ENCODE measurements around the gene KDM4C. TPM values are rescaled to one million over a fixed set of nuclear protein-coding genes. Genes with fewer than 3 reads are reported as not detected.
A peak's percentile ranks its signal among the peaks of the same experiment; 100 is the strongest.

Gene KDM4C
- total RNA-seq, 2 donors from 2014 or later, result 13.2 to 18.1 TPM

- DNase-seq, result no peak
- intact Hi-C loops (cut with DNase I), result no loop called here
- ATAC-seq, result no peak
Observed at GRCh38 chr9:7042124-7042523, 284.4 kb downstream of the KDM4C start.

- intact Hi-C loops (cut with DNase I), result no loop called here
- DNase-seq (no peak), ATAC-seq (no peak)
Observed at GRCh38 chr9:7045361-7045760, 287.6 kb downstream of the KDM4C start.

DNA sequence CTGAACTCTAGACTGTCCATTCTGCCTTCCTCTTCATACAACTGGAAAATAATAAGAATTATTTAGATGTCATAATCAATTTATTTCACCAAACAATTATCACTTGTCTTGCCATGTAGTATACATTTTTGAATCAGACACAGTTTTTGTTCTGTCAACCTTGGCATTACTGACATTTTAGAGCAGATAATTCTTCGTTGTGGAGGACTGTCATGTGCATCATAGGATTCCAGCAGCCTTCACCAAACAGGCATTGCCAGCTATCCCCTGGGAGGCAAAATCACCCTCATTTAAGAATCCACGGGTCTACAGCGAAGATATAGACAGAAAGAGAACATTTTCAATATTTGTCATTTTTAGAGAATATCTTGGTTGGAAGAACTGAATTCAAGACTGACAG, 293.9 kb downstream of the KDM4C start:
- intact Hi-C loops (cut with DNase I), result loop anchor here in 1 of 2 donors (5.0 kb wide), 1 partner anchor 486 kb away; no protein-coding TSS in a partner anchor
- no peak for DNase-seq
- no peak for ATAC-seq

DNA sequence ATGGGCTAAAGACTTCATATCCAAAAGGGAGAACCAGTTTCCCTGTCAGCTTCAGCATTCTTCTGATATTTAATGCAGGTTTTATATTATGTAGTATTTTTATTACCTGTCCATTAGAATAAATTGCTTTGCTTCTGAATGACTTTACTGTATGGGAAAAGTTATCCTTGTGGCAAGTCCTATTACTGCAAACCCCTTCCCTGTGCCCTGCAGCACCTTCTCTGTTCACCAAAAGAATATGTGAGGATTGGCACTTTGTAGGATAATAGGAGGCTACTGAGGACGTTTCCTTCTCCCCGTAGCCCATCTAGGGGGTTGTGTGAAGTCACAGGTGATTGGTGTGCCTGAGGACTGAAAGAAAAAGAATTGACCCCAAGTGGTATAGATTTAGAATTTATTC, 296.1 kb downstream of the KDM4C start:
- intact Hi-C loops (cut with DNase I), result loop anchor here in 1 of 2 donors (5.0 kb wide), 1 partner anchor 483 kb away; no protein-coding TSS in a partner anchor
- no peak for ATAC-seq
- no peak for DNase-seq

DNA sequence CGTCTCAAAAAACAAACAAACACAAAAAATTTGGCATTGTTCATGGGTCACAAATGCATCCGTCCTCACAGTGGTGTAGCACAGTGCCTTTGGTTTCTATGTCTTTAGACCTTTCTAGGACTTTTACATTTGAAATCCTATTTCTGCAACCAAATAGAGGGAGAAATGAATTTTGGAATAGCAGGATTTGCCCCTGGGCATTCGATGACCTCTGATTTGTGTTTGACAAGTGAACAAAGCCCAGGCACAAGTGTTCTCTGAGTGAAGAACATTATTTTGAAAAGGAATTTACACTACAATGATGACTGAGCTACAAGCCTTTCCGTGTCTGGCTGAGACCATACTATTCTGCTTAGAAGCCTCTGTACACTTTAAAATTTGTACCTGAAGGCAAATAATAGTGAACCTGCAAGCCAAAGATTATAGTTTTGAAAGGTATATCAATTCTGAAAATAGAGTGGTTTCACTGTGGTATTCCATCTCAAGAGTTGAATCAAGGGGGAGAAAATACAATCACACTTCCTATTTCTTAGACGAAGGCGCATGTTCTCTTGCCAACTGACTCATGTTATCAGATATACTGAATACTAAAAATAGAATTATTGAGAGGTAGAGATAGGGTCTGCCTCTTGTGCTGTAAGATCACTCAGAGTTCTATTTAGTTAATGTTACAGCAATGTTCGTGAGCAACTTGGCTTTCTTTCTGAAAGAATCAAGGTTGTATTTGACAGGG, 297.6 kb downstream of the KDM4C start:
- intact Hi-C loops (cut with DNase I), result no loop called here
- DNase-seq (no peak), ATAC-seq (no peak)

GRCh38 chr9:7056254-7056653, 298.5 kb downstream of the KDM4C start:
- DNase-seq, result no peak
- ATAC-seq, result no peak
- intact Hi-C loops (cut with DNase I), result no loop called here

DNA sequence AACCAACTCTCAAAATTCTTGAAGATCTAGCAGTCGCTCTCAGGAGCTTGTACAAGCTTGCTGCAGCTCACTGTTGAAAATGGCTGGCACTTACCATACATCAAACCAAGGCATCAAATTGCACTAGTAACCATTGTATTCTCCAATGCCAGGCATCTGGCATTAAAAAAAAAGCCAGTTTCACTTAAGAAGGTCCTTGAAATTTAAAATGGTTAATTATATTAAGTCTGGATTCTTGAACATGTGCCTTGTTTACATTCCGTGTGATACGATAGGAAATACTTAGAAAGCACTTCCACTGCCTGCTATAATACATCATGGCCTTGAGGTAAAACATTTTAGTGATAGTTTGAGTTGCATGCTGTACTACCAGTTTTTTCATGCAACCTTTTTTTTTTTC, 300.7 kb downstream of the KDM4C start:
- no peak for ATAC-seq
- intact Hi-C loops (cut with DNase I), result no loop called here
- DNase-seq, result no peak

- intact Hi-C loops (cut with DNase I), result no loop called here
- DNase-seq, result no peak
- no peak for ATAC-seq
Observed at GRCh38 chr9:7067169-7067568, 309.4 kb downstream of the KDM4C start.

DNA sequence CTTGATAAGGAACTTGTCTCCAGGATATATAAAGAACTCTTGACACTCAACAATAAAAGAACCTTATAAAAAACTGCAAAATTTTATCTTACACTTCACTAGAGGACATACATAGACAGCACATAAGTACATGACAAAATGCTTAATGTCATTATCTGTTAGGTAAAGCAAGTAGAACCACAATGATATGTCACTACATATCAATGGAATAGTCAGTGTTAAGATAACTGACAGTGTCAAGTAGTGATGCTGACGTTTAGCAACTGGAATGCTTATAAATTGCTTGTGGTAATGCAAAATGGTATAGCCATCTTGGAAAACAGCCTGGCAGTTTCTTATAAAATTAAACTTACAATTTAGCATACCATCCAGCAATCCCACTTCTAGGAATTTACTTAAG, 314.1 kb downstream of the KDM4C start:
- ATAC-seq (no peak), DNase-seq (no peak)
- intact Hi-C loops (cut with DNase I), result no loop called here

- ATAC-seq, result no peak
Observed at GRCh38 chr9:7073706-7074105, 315.9 kb downstream of the KDM4C start.

DNA sequence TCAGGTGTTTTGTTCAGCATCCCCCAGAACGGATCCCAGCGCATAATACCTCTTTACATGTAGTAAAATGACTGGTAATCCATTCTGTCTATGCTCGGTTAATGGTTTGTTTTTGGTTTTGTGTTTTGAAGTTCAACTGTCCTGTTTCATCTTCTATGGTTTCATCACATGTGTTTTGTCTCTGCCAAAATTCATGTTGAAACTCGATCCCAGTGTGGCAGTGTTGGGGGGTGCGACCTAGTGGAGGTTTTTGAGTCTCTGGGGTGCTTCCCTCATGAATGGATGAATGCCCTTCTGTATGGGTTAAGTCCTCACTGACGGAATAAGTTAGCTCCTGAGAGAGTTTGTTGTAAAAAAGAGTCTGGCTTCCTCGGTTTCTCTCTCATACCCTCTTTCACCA, 317.4 kb downstream of the KDM4C start:
- DNase-seq (no peak), ATAC-seq (no peak)
- intact Hi-C loops (cut with DNase I), result no loop called here

More at GRCh38 chr9:7073706-7074105, 315.9 kb downstream of the KDM4C start:
- no peak for DNase-seq
- intact Hi-C loops (cut with DNase I), result no loop called here

DNA sequence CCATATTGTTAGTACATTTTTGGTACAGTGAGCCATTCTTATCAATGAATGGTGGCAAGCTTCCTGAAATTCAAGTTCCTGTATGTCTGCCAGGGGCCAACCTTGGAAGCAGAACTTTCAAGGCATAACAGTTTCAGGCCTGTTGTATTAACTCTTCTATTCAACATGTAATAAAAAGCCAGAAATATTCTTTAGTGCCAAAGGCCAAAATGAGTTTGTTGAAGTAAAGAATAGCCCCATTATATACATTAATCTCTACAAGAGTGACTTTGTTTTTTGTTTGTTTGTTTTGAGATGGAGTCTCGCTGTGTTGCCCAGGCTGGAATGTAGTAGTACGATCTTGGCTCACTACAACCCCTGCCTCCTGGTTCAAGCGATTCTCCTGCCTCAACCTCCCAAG, 321.3 kb downstream of the KDM4C start:
- ATAC-seq, result no peak
- DNase-seq, result no peak
- intact Hi-C loops (cut with DNase I), result no loop called here

DNA sequence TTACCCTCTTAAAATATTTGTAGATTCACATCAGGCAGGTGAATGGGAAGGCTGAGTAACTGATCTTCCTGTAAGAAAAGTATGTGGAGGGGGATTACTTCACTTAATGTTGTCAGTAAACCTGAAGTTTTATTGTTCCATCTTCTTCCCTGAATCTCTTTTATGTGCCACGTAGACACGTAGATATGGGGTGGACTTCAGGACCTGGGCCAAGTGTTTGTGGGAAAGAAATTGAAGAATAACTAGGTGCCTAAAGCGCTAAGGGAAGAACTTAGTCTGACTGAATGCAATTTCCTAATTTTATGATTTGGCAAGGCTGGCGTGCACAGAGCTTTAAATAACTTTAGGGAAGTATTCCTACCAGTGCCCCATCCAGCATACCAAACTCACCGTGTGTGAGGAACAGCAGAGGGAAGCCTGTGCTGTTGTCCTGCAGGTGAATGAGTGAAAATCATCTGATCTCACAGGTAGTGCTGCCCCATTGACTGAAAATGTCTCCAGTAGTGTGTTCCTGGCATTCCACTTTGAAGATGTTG, 323.4 kb downstream of the KDM4C start:
- ATAC-seq (peak in 1 of 2 donors; percentile 27), DNase-seq (no peak)
- intact Hi-C loops (cut with DNase I), result no loop called here

- intact Hi-C loops (cut with DNase I), result no loop called here
- ATAC-seq, result no peak
- DNase-seq, result no peak
Observed at GRCh38 chr9:7083192-7083591, 325.4 kb downstream of the KDM4C start.

DNA sequence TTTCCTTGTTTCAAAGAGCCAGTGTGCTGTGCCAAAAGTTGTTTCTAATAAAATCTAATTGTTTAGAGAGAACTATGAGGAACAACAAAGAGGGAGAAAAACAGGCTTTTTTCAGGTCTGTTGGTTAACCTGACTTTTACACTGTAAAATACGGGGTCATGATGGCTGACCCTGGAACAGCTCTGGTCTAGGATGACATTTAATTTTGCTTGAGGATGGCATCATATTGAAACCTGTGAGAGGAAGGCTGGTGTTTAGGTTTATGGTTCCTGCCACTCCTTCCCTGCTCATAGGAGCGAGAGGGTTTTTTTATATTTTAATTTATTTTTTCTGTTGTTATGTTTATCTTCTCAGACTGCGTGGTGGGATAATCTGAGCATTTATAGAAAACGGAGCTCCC, 327.6 kb downstream of the KDM4C start:
- DNase-seq (no peak), ATAC-seq (no peak)
- intact Hi-C loops (cut with DNase I), result no loop called here

GRCh38 chr9:7086389-7086788, 328.6 kb downstream of the KDM4C start:
- intact Hi-C loops (cut with DNase I), result no loop called here
- ATAC-seq (no peak), DNase-seq (no peak)

DNA sequence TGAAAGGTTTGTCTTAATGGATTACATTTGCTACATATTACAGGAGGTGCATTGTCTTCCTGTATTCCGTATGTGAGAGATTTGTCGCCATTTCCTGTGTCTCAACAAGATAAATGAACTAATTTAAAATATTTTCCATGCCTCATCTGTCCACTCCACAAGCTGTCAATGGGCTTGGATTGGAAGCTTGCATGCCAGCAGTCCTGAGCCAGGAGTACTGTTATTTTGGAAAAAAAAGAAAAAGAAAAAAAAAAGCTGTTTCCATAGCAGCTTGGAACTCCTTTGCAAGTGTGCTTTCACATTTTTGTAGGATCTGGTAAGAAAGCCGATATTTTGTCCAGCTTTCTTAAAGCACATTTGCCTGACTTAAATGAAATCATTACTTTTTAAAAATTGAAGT, 330.8 kb downstream of the KDM4C start:
- intact Hi-C loops (cut with DNase I), result no loop called here
- DNase-seq (no peak), ATAC-seq (peak; percentile 55 to 61)

- DNase-seq, result no peak
- intact Hi-C loops (cut with DNase I), result no loop called here
- ATAC-seq, result peak; percentile 34 to 59
Observed at GRCh38 chr9:7089406-7090193, 331.8 kb downstream of the KDM4C start.

DNA sequence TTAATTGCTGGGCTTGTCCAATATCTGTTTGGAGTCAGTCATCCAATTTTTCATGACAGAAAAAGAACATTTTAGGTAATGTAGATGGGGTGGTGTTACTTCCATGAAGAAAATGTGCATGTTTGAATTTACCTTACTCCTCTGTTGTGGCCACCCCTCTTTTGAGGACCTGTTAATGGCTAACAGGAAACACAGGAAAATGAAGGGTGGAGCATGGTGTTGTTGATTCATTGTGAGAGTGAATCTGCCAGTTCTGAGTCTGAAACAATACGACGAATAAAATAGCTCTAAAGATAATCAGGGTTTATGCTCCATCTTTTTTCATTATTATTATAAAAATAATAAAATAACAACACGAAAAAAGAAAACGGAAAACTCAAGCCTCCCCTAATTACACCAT, 335.3 kb downstream of the KDM4C start:
- intact Hi-C loops (cut with DNase I), result no loop called here
- no peak for DNase-seq

GRCh38 chr9:7094052-7094451, 336.3 kb downstream of the KDM4C start:
- intact Hi-C loops (cut with DNase I), result no loop called here
- ATAC-seq (no peak), DNase-seq (no peak)

More for the DNA sequence above, 335.3 kb downstream of the KDM4C start:
- ATAC-seq, result no peak
